HCT116 (cell line): ENCODE measurements around the gene RHBDL3. TPM values are rescaled to one million over a fixed set of nuclear protein-coding genes. Genes with fewer than 3 reads are reported as not detected.

ENCODE experiments used
- ATAC-seq: fragments of 200-7000 bp; cut with Tn5 transposase; 2 replicates; pipeline ENCODE4 v1.9.1; 2020; ENCODE audit warnings: mild to moderate bottlenecking, moderate library complexity
- Bru-seq: library from RNA; stranded (reverse); fragments of 400-500 nt; gene quantifications from one replicate; lab custom pipeline; 2021; lab: Mats Ljungman, UMichigan
- BruChase-seq, 2 experiments: library from RNA; stranded (reverse); fragments of 400-500 nt; gene quantifications; one replicate each; lab custom pipeline; 2021; lab: Mats Ljungman, UMichigan
- BruUV-seq: library from RNA; stranded (reverse); fragments of 400-500 nt; replicated peaks from 2 replicates; lab custom pipeline; 2021; lab: Mats Ljungman, UMichigan
- CTCF ChIA-PET: fragments of 300-600 bp; sonication (Branson Sonifier 250); formaldehyde crosslinking; loops from one replicate; lab custom pipeline; 2021; ENCODE audit warnings: antibody characterized with exemption; lab: Charles Lee
- POLR2A ChIA-PET: fragments of 300-600, 350-600 bp; sonication (Branson Sonifier 250); formaldehyde crosslinking; loops from one replicate; lab custom pipeline; 2021; ENCODE audit warnings: antibody characterized with exemption; lab: Charles Lee
- RAD21 ChIA-PET, 2 experiments: fragments of 300-600 bp; sonication (Branson Sonifier 250); formaldehyde crosslinking; loops; one replicate each; lab custom pipeline; 2023; ENCODE audit warnings: low total read pairs in 2 of 2; ENCODE audit not compliant: uncharacterized antibody in 2 of 2, unreplicated experiment in 2 of 2, low non-redundant PET in 1 of 2; lab: Charles Lee
- DNase-seq: peaks from one replicate; pipeline ENCODE4 v3.0.0-alpha.2; 2010; ENCODE audit warnings: low read depth, low spot score
- H2AFZ ChIP-seq: fragments of 200-600 bp; shearing (Covaris generic), sonication (generic); 2 replicates; pipeline ENCODE4 v1.6.1; 2017; ENCODE audit warnings: low read depth, mixed run types, mixed read lengths, antibody characterized with exemption, low read length; ENCODE audit not compliant: poor library complexity, severe bottlenecking
- H3K27ac ChIP-seq: 2 replicates; pipeline ENCODE4 v1.5.1; 2012; ENCODE audit warnings: low read depth, low read length
- H3K27me3 ChIP-seq: fragments of 200-600 bp; sonication (generic); 2 replicates; pipeline ENCODE4 v1.6.1; 2016; ENCODE audit warnings: mixed run types, low read length, mixed read lengths; ENCODE audit not compliant: insufficient read depth
- H3K36me3 ChIP-seq, 2 experiments: fragments of 200-500 bp in 1 of 2; fragments of 200-600 bp in 1 of 2; sonication (Bioruptor generic) in 1 of 2; sonication (generic) in 1 of 2; 2 replicates each; pipeline versions ENCODE4 v1.5.1 to v1.6.1; 2014 to 2016; ENCODE audit warnings: low read length in 2 of 2, inconsistent platforms in 1 of 2, mixed read lengths in 1 of 2, mixed run types in 1 of 2; ENCODE audit not compliant: insufficient read depth in 2 of 2, control insufficient read depth in 1 of 2
- H3K4me1 ChIP-seq, 2 experiments: fragments of 200-600 bp in 1 of 2; sonication (generic) in 1 of 2; 2 replicates each; pipeline versions ENCODE4 v1.5.1 to v1.6.1; 2012 to 2017; ENCODE audit warnings: low read length in 2 of 2, inconsistent platforms in 1 of 2, mild to moderate bottlenecking in 1 of 2, mixed read lengths in 1 of 2, mixed run types in 1 of 2, moderate library complexity in 1 of 2; ENCODE audit not compliant: insufficient read depth in 2 of 2, control insufficient read depth in 1 of 2
- H3K4me2 ChIP-seq: fragments of 200-600 bp; sonication (generic); 2 replicates; pipeline ENCODE4 v1.6.1; 2017; ENCODE audit warnings: mixed run types, low read length, mixed read lengths
- H3K4me3 ChIP-seq, 2 experiments: fragments of 200-600 bp in 1 of 2; sonication (generic) in 1 of 2; replicated peaks in 1 of 2; 2 replicates each; pipeline ENCODE4 v1.5.1; 2011 to 2016; ENCODE audit warnings: low read length in 2 of 2, control low read depth in 1 of 2, low read depth in 1 of 2, mild to moderate bottlenecking in 1 of 2, mixed read lengths in 1 of 2, mixed run types in 1 of 2
- H3K79me2 ChIP-seq: fragments of 200-600 bp; sonication (generic); 2 replicates; pipeline ENCODE4 v1.6.1; 2017; ENCODE audit warnings: mild to moderate bottlenecking, mixed run types, low read length, moderate library complexity, mixed read lengths; ENCODE audit not compliant: insufficient read depth
- H3K9ac ChIP-seq: fragments of 200-600 bp; sonication (generic); 2 replicates; pipeline ENCODE4 v1.6.1; 2016; ENCODE audit warnings: low read length, mixed read lengths
- H3K9me2 ChIP-seq: fragments of 200-600 bp; sonication (generic), shearing (Covaris generic); 2 replicates; pipeline ENCODE4 v1.6.1; 2017; ENCODE audit warnings: mixed run types, mild to moderate bottlenecking, moderate library complexity; ENCODE audit not compliant: insufficient read depth
- H3K9me3 ChIP-seq, 2 experiments: fragments of 200-500 bp in 1 of 2; fragments of 200-600 bp in 1 of 2; sonication (Bioruptor generic) in 1 of 2; sonication (generic) in 1 of 2; 2 replicates each; pipeline ENCODE4 v1.6.1; 2014 to 2017; ENCODE audit warnings: low read length in 2 of 2, mixed read lengths in 2 of 2, inconsistent platforms in 1 of 2, low read depth in 1 of 2, mild to moderate bottlenecking in 1 of 2, mixed run types in 1 of 2, moderate library complexity in 1 of 2; ENCODE audit not compliant: control insufficient read depth in 1 of 2, insufficient read depth in 1 of 2
- H4K20me1 ChIP-seq: fragments of 200-600 bp; sonication (generic), shearing (Covaris generic); 2 replicates; pipeline ENCODE4 v1.6.1; 2017; ENCODE audit warnings: mixed run types, mild to moderate bottlenecking, moderate library complexity; ENCODE audit not compliant: insufficient read depth
- CTCF ChIP-seq, 3 experiments: fragments of 200-600 bp in 1 of 3; sonication (generic) in 1 of 3; IDR thresholded peaks in 2 of 3; conservative IDR thresholded peaks in 1 of 3; 2 replicates each; pipeline ENCODE4 v1.5.1; 2012 to 2017; ENCODE audit warnings: low read depth in 2 of 3, low read length in 2 of 3, antibody characterized with exemption in 1 of 3, borderline replicate concordance in 1 of 3, control low read depth in 1 of 3, mild to moderate bottlenecking in 1 of 3, mixed read lengths in 1 of 3, mixed run types in 1 of 3, moderate library complexity in 1 of 3; ENCODE audit not compliant: insufficient read depth in 1 of 3
- EGR1 ChIP-seq: IDR thresholded peaks from 2 replicates; pipeline ENCODE4 v1.6.1; 2012; ENCODE audit warnings: low read depth
- JUND ChIP-seq: IDR thresholded peaks from 2 replicates; pipeline ENCODE4 v1.6.1; 2012
- MAX ChIP-seq: IDR thresholded peaks from 2 replicates; pipeline ENCODE4 v1.6.1; 2012
- ZFX ChIP-seq: fragments of 450-650 bp; IDR thresholded peaks from 2 replicates; pipeline ENCODE4 v1.6.1; 2017
- intact Hi-C: fragments of 100-400 bp; cut with micrococcal nuclease; formaldehyde crosslinking; loops from 2 replicates; pipeline ENCODE4 v1.10.0; 2022
- long read RNA-seq: library from polyadenylated mRNA; unstranded; transcript quantifications from one replicate; pipeline ENCODE4 v2.0.0, GENCODE V29; 2021; ENCODE audit not compliant: unreplicated experiment
- polyA plus RNA-seq: library from polyadenylated mRNA; unstranded; fragments of >200 nt; gene quantifications from 2 replicates; pipeline ENCODE4 v1.2.1, GENCODE V29; 2012; ENCODE audit warnings: missing spikeins
- total RNA-seq: library from RNA; stranded (reverse); gene quantifications from one replicate; pipeline ENCODE4 v1.2.1, GENCODE V29; 2021; ENCODE audit not compliant: unreplicated experiment

RHBDL3 gene
- total RNA-seq (4.0 TPM), Bru-seq, nascent RNA (percentile 39 among the genes with signal in this experiment), BruChase-seq, experiment 1, labeled RNA remaining after a 6-hour chase (percentile 45 among the genes with signal in this experiment), BruChase-seq, experiment 2, labeled RNA remaining after a 2-hour chase (percentile 48 among the genes with signal in this experiment)
- 2.6 and 3.0 TPM in 2 replicates for polyA plus RNA-seq
- long read RNA-seq, partial matches to known transcripts, result 2 of 24 reads
- long read RNA-seq, other reads (novel, unspliced or antisense), result 22 of 24 reads

GRCh38 chr17:32265192-32265923 is at the start of gene RHBDL3:
RHBDL3 (plus strand) TSS chr17:32265832; CDS start chr17:32266190, 358 bp downstream.
- BruUV-seq, result no TSS peak
- H3K4me3 ChIP-seq, result peak within 1 kb of the TSS; percentile 51 to 65
- intact Hi-C loops, result no loop called here
- no peaks in the 10 kb centered on the region for H3K9me3 ChIP-seq
- ChIA-PET RAD21 (no interaction called here), CTCF (interaction anchor here (0.6 kb wide), 1 partner anchor 39 kb away, joined by 3 read pairs; no protein-coding TSS in a partner anchor), POLR2A (no interaction called here)
- DNase-seq (no peak), ATAC-seq (peak; percentile 80)
- H3K36me3 ChIP-seq, result no peaks in the 10 kb centered on the region
- H3K9me2 ChIP-seq, result no peaks in the 10 kb centered on the region
- TF ChIP-seq JUND (no peak), ZFX (peak; percentile 38; the same call in 1 of the 2 replicates)
- H3K27me3 ChIP-seq, result no peaks in the 10 kb centered on the region; the same call in 1 of the 2 replicates
- no peaks in the 10 kb centered on the region for H3K79me2 ChIP-seq
- H3K4me2 ChIP-seq, result peak within 1 kb of the TSS; percentile 88
- H3K9ac ChIP-seq, result peak within 1 kb of the TSS; percentile 49
- no peak within 1 kb of the TSS for H2AFZ ChIP-seq
- peak within 1 kb of the TSS; percentile 31; the same call in 1 of the 2 replicates for H3K27ac ChIP-seq
- peaks cover 4 to 36% of the 10 kb centered on the region in 2 experiments; a peak in 3 of 4 replicates for H3K4me1 ChIP-seq
- no peaks in the 10 kb centered on the region for H4K20me1 ChIP-seq

- intact Hi-C loops, result no loop called here
These were observed 43.0 kb upstream of the RHBDL3 start for GRCh38 chr17:32222621-32223020.

More at GRCh38 chr17:32222621-32223020, 43.0 kb upstream of the RHBDL3 start:
- Histone ChIP-seq H3K27ac (no peak overlapping the region), H3K79me2 (no peaks in the 10 kb centered on the region), H3K4me2 (no peak overlapping the region), H3K9ac (no peak overlapping the region), H3K9me3 (no peaks in the 10 kb centered on the region), H3K36me3 (no peaks in the 10 kb centered on the region), H3K9me2 (no peaks in the 10 kb centered on the region), H3K4me1 (peaks cover 0 to 11% of the 10 kb centered on the region in 2 experiments; a peak in 1 of 4 replicates), H2AFZ (no peak overlapping the region), H3K4me3 (no peak overlapping the region), H4K20me1 (no peaks in the 10 kb centered on the region), H3K27me3 (no peaks in the 10 kb centered on the region)
- TF ChIP-seq MAX, result peak; percentile 49; the same call in 1 of the 2 replicates
- no peak for TF ChIP-seq EGR1
- TF ChIP-seq CTCF (IDR thresholded peaks at IDR 0.05 in 2 of 3, conservative IDR thresholded peaks at IDR 0.05 in 1 of 3; ENCODE audit: borderline replicate concordance in 1 of 3, insufficient read depth in 1 of 3, low read depth in 2 of 3, low read length in 2 of 3), result peak in 2 of 3 experiments; percentile 9 to 15; a peak in 1 of 6 replicates
- ChIA-PET POLR2A (no interaction called here), RAD21 (no interaction called here), CTCF (interaction anchor here (0.7 to 1.4 kb wide), 2 partner anchors 30 to 222 kb away, joined by 3 read pairs; partner anchors contain the start of gene PSMD11)
- peak; percentile 80 for ATAC-seq
- DNase-seq, result no peak
- no TSS peak for BruUV-seq
